Measurements from ENCODE around the gene LRRC55.

Gene LRRC55

GRCh38 chr11:57239348-57239747 is 57.6 kb downstream of the LRRC55 start:
- DNase-seq: no peak

GRCh38 chr11:57240007-57240406 is 58.3 kb downstream of the LRRC55 start:
- no peak for DNase-seq

GRCh38 chr11:57240757-57241156 is 59.0 kb downstream of the LRRC55 start:
- DNase-seq: no peak

All from inflammatory macrophage (primary cell).